Vagina (tissue), 2 donors: ENCODE data around the gene MBP. TPM values are rescaled to one million over a fixed set of nuclear protein-coding genes. Genes with fewer than 3 reads are reported as not detected.

ENCODE experiments used
- DNase-seq, 2 donors: peaks; one replicate each; pipeline ENCODE4 v3.0.0-alpha.2; 2017; ENCODE audit errors: extremely low spot score in 2 of 2
- H3K27ac ChIP-seq: fragments of 200-600 bp; sonication (generic); one replicate; pipeline ENCODE4 v1.5.1; 2019
- H3K27me3 ChIP-seq: fragments of 200-600 bp; sonication (generic); one replicate; pipeline ENCODE4 v1.5.1; 2019
- H3K36me3 ChIP-seq, 2 donors: fragments of 200-600 bp; sonication (generic); one replicate each; pipeline ENCODE4 v1.5.1; 2017 to 2019
- H3K4me1 ChIP-seq: fragments of 200-600 bp; sonication (generic); one replicate; pipeline ENCODE4 v1.5.1; 2019
- H3K4me3 ChIP-seq, 2 donors: fragments of 200-600 bp; sonication (generic); 1 replicate in 1 of 2; 2 replicates in 1 of 2; pipeline ENCODE4 v1.5.1; 2016 to 2019
- H3K9me3 ChIP-seq: fragments of 200-600 bp; sonication (generic); one replicate; pipeline ENCODE4 v1.5.1; 2019
- POLR2A ChIP-seq, 2 donors: fragments of 450-650 bp; IDR thresholded peaks; one replicate each; pipeline ENCODE4 v1.6.1; 2017; ENCODE audit warnings: antibody characterized with exemption in 2 of 2, mild to moderate bottlenecking in 2 of 2, moderate library complexity in 2 of 2
- POLR2AphosphoS5 ChIP-seq, 2 donors: sonication (generic); formaldehyde crosslinking; IDR thresholded peaks; one replicate each; pipeline ENCODE4 v1.9.0; 2017; ENCODE audit warnings: antibody characterized with exemption in 2 of 2, mild to moderate bottlenecking in 2 of 2, low read depth in 1 of 2; ENCODE audit not compliant: insufficient read depth in 1 of 2
- intact Hi-C: fragments of 100-400 bp; cut with DNase I; formaldehyde crosslinking; loops from one replicate; pipeline ENCODE4 v1.15.1; 2023
- total RNA-seq: library from RNA; depleted of rRNA; stranded (reverse); fragments of >200 nt; gene quantifications from one replicate; pipeline ENCODE4 v1.2.3, GENCODE V29; 2016
- TF ChIP-seq, protein P1 (sequence below), 3 experiments: fragments of 450-650 bp in 2 of 3; fragments of 200-600 bp in 1 of 3; sonication (generic) in 1 of 3; IDR thresholded peaks; one replicate each; pipeline ENCODE4 v1.5.1; 2017 to 2019; ENCODE audit warnings: antibody characterized with exemption in 3 of 3, mild to moderate bottlenecking in 2 of 3, moderate library complexity in 2 of 3

The MBP gene
- total RNA-seq, 1 donor from 2014 or later: 33.6 TPM

DNA sequence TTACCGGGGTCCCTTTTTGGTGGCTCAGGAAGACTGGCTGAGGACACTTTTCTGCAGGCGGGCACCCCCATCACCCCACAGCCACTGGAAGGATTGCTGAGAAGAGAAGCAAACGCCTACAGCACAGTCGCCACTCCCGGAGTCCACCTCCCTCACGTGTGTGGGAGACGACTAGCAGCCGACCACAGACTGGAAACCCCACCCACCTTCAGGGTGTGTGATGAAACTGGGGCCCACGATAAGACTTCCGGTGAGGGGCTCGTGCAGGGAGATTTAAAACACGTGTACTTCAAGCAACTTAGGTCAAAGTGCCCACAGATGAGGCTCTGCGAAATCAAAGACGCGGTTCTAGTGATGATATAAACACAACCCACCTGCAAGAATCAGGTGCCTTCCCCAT, 26.3 kb downstream of the MBP start:
- Histone ChIP-seq H3K27me3 (no peaks in the 10 kb centered on the region), H3K9me3 (no peaks in the 10 kb centered on the region), H3K4me1 (peaks cover 79% of the 10 kb centered on the region), H3K27ac (peak overlapping the region; percentile 78), H3K36me3 (no peaks in the 10 kb centered on the region), H3K4me3 (no peak overlapping the region)
- intact Hi-C loops: no loop called here
- TF ChIP-seq POLR2AphosphoS5 (IDR thresholded peaks at IDR 0.05; ENCODE audit: insufficient read depth in 1 of 2, low read depth in 1 of 2): peak in 1 of 2 donors; percentile 20
- TF ChIP-seq, protein P1, sequence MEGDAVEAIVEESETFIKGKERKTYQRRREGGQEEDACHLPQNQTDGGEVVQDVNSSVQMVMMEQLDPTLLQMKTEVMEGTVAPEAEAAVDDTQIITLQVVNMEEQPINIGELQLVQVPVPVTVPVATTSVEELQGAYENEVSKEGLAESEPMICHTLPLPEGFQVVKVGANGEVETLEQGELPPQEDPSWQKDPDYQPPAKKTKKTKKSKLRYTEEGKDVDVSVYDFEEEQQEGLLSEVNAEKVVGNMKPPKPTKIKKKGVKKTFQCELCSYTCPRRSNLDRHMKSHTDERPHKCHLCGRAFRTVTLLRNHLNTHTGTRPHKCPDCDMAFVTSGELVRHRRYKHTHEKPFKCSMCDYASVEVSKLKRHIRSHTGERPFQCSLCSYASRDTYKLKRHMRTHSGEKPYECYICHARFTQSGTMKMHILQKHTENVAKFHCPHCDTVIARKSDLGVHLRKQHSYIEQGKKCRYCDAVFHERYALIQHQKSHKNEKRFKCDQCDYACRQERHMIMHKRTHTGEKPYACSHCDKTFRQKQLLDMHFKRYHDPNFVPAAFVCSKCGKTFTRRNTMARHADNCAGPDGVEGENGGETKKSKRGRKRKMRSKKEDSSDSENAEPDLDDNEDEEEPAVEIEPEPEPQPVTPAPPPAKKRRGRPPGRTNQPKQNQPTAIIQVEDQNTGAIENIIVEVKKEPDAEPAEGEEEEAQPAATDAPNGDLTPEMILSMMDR (IDR thresholded peaks at IDR 0.05): no peak
- no peak for TF ChIP-seq POLR2A (IDR thresholded peaks at IDR 0.05)
- DNase-seq: peak in 1 of 2 donors; percentile 86

DNA sequence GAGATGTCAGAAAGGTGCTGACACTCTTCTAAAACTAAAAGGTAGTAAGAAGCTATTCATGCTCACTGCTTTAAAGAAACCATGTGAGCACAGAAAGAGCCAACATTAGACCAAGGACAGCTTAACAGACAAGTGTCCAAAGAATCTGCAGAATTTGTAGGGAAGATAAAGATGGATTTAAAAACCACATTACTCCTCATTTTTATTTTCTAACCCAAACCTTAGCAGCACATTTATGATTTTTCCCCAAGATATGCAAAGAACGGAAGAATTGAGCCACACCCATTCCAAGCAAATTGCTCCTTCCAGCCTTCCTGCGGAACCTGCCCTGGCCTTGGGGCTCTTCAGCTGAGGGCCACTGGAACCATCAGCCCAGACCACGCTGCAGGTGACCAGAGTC, 26.9 kb downstream of the MBP start:
- TF ChIP-seq POLR2AphosphoS5 (IDR thresholded peaks at IDR 0.05; ENCODE audit: insufficient read depth in 1 of 2, low read depth in 1 of 2) (no peak), POLR2A (IDR thresholded peaks at IDR 0.05) (no peak)
- TF ChIP-seq, protein P1 (IDR thresholded peaks at IDR 0.05): no peak
- intact Hi-C loops: no loop called here
- Histone ChIP-seq H3K9me3 (no peaks in the 10 kb centered on the region), H3K4me3 (no peak overlapping the region), H3K4me1 (peaks cover 79% of the 10 kb centered on the region), H3K27ac (peak overlapping the region; percentile 78), H3K36me3 (no peaks in the 10 kb centered on the region), H3K27me3 (no peaks in the 10 kb centered on the region)
- peak in 1 of 2 donors; percentile 65 for DNase-seq

DNA sequence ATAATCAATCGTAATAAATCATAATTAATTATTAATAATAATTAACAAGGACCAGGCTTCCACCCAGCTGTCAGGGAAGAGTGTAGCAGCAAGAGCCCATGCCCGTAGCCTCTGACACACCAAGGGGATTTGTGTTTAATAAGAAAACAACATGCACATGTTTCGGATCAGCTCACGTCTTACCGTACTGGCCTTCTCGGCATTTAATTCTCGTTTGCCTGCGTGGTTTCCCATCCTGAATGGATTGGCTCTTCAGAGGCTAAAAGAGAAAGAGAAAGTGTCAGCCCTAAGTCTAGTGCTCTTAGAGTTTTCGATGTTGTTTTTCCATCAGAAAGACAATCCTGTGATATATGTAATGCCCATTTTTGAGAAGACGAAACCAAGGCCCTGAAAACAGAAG, 27.6 kb downstream of the MBP start:
- Histone ChIP-seq H3K27ac (no peak overlapping the region), H3K4me1 (peaks cover 79% of the 10 kb centered on the region)

DNA sequence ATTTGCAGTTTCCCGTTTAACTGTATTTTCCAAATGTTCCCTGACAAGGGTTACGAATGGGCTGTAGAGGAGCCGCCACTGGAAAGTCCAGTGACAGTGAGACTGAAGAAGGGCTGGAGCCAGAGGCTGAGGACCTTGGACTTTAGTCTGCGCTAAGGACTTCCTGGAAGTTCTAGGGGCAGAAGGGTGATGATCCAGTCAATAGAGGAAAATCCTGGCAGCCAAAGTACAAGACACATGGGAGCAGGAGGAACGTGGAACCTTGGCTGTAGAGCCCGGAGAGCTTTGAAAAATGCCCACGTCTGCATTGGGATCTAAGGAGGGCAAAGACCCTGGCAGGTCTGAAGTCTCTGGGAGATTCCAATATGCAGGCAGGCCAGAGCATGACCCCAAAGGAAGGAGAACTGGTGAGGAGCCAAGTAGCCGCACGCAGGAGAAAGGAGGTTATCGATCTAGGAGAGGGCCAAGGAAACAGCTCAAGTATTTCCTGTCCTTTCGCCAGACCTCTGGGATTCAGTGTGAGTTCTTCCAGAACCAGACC, 28.5 kb downstream of the MBP start:
- Histone ChIP-seq H3K27ac (peak overlapping the region; percentile 98), H3K36me3 (no peaks in the 10 kb centered on the region), H3K4me3 (no peak overlapping the region), H3K27me3 (no peaks in the 10 kb centered on the region), H3K4me1 (peaks cover 79% of the 10 kb centered on the region), H3K9me3 (no peaks in the 10 kb centered on the region)
- TF ChIP-seq POLR2A (IDR thresholded peaks at IDR 0.05) (no peak), POLR2AphosphoS5 (IDR thresholded peaks at IDR 0.05; ENCODE audit: insufficient read depth in 1 of 2, low read depth in 1 of 2) (no peak)
- TF ChIP-seq, protein P1 (IDR thresholded peaks at IDR 0.05): no peak
- peak in 1 of 2 donors; percentile 83 for DNase-seq
- intact Hi-C loops: no loop called here

More for the DNA sequence above, 27.6 kb downstream of the MBP start:
- Histone ChIP-seq H3K4me3 (no peak overlapping the region), H3K9me3 (no peaks in the 10 kb centered on the region), H3K27me3 (no peaks in the 10 kb centered on the region), H3K36me3 (no peaks in the 10 kb centered on the region)
- TF ChIP-seq POLR2AphosphoS5 (IDR thresholded peaks at IDR 0.05; ENCODE audit: insufficient read depth in 1 of 2, low read depth in 1 of 2) (no peak), POLR2A (IDR thresholded peaks at IDR 0.05) (no peak)
- TF ChIP-seq, protein P1 (IDR thresholded peaks at IDR 0.05): no peak
- intact Hi-C loops: no loop called here
- DNase-seq: peak in 1 of 2 donors; percentile 5

DNA sequence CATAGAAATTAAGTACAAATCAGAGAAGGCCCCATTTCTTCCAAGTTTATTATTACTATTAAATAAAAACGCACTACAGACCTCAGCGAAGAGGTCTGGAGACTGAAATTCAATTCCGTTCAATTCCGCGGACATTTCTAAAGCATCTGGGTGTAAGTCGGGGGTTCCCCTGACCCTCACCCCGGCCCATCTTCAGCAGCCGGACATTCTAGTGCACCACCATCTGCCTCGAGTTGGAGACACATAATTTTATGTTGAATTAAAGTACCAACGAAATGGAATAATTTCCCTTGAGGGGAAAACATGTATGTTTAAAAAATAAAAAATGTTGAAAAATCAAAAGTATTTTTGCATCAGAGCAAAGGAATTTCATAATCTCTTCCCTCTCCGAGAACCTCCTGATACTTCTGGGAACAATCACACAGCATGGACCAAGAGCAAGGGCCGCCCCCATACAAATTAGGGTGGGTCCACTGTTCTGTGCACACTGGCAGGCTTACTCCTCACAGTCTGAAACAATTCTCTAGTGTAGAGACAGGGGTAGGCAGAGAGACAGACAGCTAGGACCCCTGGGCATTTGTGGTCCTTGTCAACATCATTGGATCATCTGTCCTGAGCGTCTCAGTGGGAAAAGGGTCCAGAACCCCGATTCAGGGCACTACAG, 29.3 kb downstream of the MBP start:
- DNase-seq: peak in 1 of 2 donors; percentile 84
- intact Hi-C loops: no loop called here
- TF ChIP-seq POLR2A (IDR thresholded peaks at IDR 0.05) (no peak), POLR2AphosphoS5 (IDR thresholded peaks at IDR 0.05; ENCODE audit: insufficient read depth in 1 of 2, low read depth in 1 of 2) (no peak)
- TF ChIP-seq, protein P1 (IDR thresholded peaks at IDR 0.05): no peak
- Histone ChIP-seq H3K4me3 (no peak overlapping the region), H3K9me3 (no peaks in the 10 kb centered on the region), H3K36me3 (no peaks in the 10 kb centered on the region), H3K4me1 (peaks cover 81% of the 10 kb centered on the region), H3K27ac (peak overlapping the region; percentile 98), H3K27me3 (no peaks in the 10 kb centered on the region)
